ENCODE results near the gene BUB3. TPM values are rescaled to one million over a fixed set of nuclear protein-coding genes. Genes with fewer than 3 reads are reported as not detected.

BUB3 gene
- total and polyA plus RNA-seq, 2 of the 8 experiments (the other 6 are each of a cell fraction or from before 2014, with no cell fraction given), result 183 to 207 TPM

DNA sequence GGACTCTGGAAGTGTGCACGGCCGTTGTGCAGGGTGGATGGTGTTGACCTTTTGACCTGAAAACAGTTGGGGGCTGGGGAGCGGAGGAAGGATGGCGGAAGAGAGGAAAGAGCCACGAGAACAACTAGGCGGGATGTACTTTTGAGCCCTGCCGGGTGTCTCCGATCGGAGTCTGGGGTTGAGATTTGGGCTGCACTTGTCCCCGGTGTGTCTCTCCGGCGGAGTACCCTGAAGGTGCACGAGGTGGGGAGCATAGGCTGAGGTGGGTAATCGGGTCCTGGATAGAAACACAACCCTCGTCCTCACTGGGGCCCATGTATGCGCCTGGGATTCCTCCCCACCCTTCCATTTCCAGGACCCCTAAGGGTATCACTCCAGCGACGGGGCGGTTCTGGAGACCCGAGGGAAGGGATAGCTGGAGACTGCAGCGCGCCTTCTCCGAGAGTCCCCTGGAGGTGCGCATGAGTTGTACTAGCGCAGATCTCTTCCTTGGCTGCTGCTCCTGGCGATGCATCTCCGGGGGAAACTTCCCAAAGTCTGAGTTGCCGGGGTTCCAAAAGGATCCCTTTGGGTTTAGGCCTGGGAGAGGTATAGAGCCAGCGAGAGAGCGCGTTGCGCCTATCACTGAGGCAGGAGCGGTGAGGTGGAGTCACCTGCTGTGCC lies 10.9 kb upstream of the BUB3 start (continued):
- TF ChIP-seq, protein P1, sequence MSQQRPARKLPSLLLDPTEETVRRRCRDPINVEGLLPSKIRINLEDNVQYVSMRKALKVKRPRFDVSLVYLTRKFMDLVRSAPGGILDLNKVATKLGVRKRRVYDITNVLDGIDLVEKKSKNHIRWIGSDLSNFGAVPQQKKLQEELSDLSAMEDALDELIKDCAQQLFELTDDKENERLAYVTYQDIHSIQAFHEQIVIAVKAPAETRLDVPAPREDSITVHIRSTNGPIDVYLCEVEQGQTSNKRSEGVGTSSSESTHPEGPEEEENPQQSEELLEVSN (IDR thresholded peaks at IDR 0.05), result 0 out of 2 replicates have a peak, but pooled peaks have one; percentile 11
- TF ChIP-seq JUND (IDR thresholded peaks at IDR 0.05; ENCODE audit: low read length) (no peak), TBP (IDR thresholded peaks at IDR 0.05; ENCODE audit: low read depth, low read length) (no peak), KDM1A (IDR thresholded peaks at IDR 0.05; ENCODE audit: borderline replicate concordance, low read length) (no peak), POU5F1 (IDR thresholded peaks at IDR 0.05; ENCODE audit: low read depth, low read length) (no peak), POLR2A (IDR thresholded peaks at IDR 0.05; ENCODE audit: control extremely low read depth in 1 of 2, low read depth in 2 of 2, low read length in 2 of 2) (no peak), HDAC6 (IDR thresholded peaks at IDR 0.05; ENCODE audit: low read depth, low read length) (no peak), SP2 (IDR thresholded peaks at IDR 0.05; ENCODE audit: low read length) (no peak), NRF1 (IDR thresholded peaks at IDR 0.05; ENCODE audit: low read depth, low read length) (no peak), SRF (IDR thresholded peaks at IDR 0.05; ENCODE audit: low read depth, low read length) (no peak), CTBP2 (IDR thresholded peaks at IDR 0.05; ENCODE audit: borderline replicate concordance, insufficient read depth, insufficient read length, low read length) (peak; percentile 89), RNF2 (IDR thresholded peaks at IDR 0.05; ENCODE audit: borderline replicate concordance, low read depth, low read length, missing control alignments, poor library complexity, severe bottlenecking) (peak; percentile 76), SAP30 (IDR thresholded peaks at IDR 0.05; ENCODE audit: insufficient read depth, insufficient replicate concordance, low read length) (no peak), GTF2F1 (IDR thresholded peaks at IDR 0.05; ENCODE audit: borderline replicate concordance, low read depth, low read length) (no peak), RXRA (IDR thresholded peaks at IDR 0.05; ENCODE audit: insufficient read depth, low read depth, low read length) (no peak), SP4 (IDR thresholded peaks at IDR 0.05; ENCODE audit: low read length) (no peak), KDM4A (IDR thresholded peaks at IDR 0.05; ENCODE audit: low read depth, low read length, severe bottlenecking) (no peak), SIRT6 (IDR thresholded peaks at IDR 0.05; ENCODE audit: low read length) (no peak), SIN3A (conservative IDR thresholded peaks at IDR 0.05 in 1 of 2, IDR thresholded peaks at IDR 0.05 in 1 of 2; ENCODE audit: low read depth in 1 of 2, low read length in 2 of 2) (no peak), TAF7 (optimal IDR thresholded peaks at IDR 0.05; ENCODE audit: borderline replicate concordance, low read depth, low read length) (no peak), CREB1 (IDR thresholded peaks at IDR 0.05) (no peak), RBBP5 (IDR thresholded peaks at IDR 0.05; ENCODE audit: borderline replicate concordance, low read depth, low read length) (0 out of 2 replicates have a peak, but pooled peaks have one; percentile 55), FOSL1 (IDR thresholded peaks at IDR 0.05; ENCODE audit: insufficient read depth, low read depth, low read length) (no peak), MAFK (IDR thresholded peaks at IDR 0.05; ENCODE audit: low read depth, low read length) (no peak)

All from H1 (cell line).